Stimulated activated CD8-positive, alpha-beta memory T cell treated with anti-CD3 and anti-CD28 coated beads, Interleukin-12 subunit alpha, Interleukin-12 subunit beta, amount 100 ng/mL, for 24 hours (primary cell): Measurements from ENCODE around the gene KIAA1328.

Source experiments
- DNase-seq: peaks from one replicate; pipeline ENCODE4 v3.0.0-alpha.2; 2020; ENCODE audit errors: extremely low read depth

KIAA1328 gene

GRCh38 chr18:36950960-36951359 lies 122.0 kb downstream of the KIAA1328 start:
- DNase-seq = no peak

DNA sequence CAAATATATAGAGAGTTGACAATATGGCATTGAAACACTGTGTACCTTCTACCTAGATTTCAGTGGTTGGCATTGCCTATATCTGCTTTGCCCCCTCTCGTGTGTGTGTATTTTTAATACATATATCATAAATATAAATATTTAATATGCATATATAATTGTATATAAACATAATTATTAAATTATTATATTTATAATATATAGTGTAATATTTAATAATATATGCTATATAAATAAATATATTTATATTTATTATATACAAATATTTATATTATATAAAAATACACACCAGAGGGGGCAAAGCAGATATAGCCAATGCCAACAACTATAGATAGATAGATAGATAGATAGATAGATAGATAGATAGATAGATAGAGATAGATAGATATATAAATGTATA lies 124.1 kb downstream of the KIAA1328 start:
- DNase-seq = no peak

DNA sequence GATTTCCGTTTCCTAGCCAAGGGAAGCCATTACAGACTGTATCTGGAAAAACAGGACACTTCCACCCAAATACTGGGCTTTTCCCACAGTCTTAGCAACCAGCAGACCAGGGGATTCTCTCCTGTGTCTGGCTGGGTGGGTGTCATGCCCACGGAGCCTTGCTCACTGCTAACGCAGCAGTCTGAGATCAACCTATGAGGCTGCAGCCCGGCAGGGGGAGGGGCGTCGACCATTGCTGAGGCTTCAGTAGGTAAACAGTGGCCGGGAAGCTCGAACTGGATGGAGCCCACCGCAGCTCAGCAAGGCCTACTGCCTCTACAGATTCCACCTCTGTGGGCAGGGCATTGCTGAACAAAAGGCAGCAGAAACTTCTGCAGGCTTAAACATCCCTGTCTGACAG lies 131.1 kb downstream of the KIAA1328 start:
- no peak for DNase-seq

DNA sequence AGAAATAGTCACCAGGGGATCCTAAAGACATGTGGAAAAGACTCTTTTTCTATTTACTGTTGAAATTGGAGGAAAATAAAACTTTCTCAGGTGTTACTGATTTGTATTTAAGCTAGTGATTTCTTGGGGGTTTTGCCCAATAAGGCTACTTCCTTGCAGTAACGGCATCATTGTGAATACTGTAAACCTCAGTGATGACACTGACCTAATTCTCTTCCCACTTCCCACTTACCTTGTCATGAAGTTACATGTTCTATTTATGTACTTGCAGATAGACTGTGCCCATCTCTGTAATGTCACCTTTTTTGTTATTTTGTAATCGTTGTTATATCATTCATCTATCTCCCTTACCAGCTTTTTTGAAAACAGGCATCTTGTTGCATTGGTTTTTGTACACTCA lies 134.5 kb downstream of the KIAA1328 start:
- DNase-seq = no peak

DNA sequence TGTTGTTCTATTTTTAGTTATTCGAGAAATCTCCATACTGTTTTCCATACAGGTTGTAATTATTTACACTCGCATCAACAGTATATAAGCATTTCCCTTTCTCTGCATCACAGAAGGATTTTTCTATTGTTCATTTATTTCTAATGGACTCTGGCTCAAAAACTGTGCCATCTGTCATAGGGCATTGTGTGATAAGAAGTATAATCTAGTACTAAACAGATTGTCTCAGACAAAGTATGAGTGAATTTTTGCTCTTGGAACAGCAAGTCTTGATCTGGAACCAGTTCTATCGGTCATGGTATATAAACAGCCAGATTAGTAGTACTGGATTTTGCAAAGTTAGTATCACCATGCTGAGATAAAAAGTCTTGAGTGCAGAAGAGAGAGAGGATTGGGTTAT lies 145.8 kb downstream of the KIAA1328 start:
- DNase-seq = no peak

- DNase-seq = no peak
Observed at GRCh38 chr18:36977121-36977520, 148.2 kb downstream of the KIAA1328 start.

GRCh38 chr18:36993068-36993467 lies 164.1 kb downstream of the KIAA1328 start:
- DNase-seq = no peak

- DNase-seq = no peak
Observed at GRCh38 chr18:37006742-37007141, 177.8 kb downstream of the KIAA1328 start.

DNA sequence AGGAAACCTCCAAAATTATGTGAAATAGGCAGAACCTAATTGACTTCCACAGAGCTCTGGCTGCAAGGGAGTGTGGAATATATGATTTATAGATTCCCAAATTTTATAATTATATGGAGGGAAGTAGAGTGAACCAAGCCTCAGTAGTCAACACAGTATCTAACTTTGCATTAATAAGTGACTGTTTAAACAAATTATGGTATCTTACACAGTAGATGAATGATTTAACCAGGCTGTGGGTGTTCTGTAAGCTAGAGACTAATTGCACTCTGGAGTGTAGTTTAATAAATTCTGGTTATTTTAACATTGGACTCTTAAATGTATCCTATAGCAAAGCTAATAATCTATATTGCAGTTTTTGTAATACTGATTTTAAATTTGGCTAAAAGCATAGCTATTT lies 183.5 kb downstream of the KIAA1328 start:
- DNase-seq = no peak

GRCh38 chr18:37019157-37019827 lies 190.4 kb downstream of the KIAA1328 start:
- no peak for DNase-seq

DNA sequence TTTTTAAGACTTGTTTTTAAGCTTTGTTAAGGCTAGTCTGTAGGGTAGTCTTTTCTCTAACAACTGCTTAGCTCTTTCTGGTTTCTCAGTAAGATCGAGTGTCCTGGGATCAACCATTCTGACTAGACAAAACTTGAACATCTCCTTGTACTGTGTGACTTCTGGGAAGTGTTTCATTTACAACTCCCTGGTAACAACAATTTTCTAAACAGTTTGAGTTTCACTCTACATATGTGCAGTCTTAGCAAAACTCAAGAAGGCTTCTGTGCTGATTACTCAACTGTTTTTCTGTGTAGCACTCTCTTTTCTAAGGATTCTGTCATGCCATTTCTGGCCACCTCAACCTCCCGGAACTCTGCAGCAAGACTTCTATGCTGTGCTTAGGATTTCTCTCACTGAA lies 204.5 kb downstream of the KIAA1328 start:
- no peak for DNase-seq

DNA sequence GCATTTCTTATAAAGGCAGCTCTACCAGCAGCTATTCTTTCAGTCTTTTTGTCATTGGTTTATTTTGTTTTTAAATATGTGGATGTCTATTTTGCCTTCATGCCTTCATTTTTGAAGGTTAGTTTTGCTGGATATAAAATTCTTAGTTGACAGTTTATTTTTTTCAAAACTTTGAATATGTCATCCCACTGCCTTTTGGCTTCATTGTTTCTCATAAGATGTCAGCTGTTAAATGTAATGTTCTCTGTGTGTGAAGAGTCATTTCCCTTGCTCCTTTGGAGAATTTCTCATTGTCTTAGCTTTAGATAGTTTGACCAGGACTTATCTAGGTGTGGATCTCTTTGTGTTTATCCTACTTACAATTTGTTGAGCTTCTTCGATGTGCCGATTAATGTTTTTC lies 213.5 kb downstream of the KIAA1328 start:
- DNase-seq = no peak

DNA sequence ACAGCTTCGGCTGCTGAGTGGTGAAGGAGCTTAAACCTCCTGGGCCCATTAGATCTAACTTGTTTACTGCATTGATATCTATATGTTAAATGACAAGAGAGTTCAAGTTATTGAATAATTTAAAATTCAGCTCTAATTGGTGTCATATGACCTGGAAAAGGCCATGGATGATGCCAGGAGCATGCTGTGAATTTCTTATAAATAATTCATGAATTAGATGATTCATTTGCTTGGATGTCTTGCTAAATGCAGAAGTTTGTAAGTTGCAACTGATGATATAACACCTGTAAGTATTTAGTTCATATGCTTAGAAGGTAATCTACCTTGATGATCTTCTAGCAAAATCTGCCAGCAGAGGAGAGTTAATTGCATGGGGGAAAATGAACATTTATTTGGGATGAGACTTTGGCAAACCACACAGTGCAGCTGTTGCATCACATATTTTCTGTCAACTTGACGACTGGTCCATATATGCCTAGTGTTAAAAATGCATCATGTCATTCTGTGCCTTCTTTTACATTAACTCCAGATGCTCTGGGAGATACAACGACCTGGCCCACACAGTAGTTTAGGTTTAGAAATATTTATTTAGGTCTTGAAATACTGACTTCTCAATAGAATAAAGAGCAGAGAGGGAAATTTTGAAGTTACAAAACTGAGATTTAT lies 226.3 kb downstream of the KIAA1328 start:
- no peak for DNase-seq

DNA sequence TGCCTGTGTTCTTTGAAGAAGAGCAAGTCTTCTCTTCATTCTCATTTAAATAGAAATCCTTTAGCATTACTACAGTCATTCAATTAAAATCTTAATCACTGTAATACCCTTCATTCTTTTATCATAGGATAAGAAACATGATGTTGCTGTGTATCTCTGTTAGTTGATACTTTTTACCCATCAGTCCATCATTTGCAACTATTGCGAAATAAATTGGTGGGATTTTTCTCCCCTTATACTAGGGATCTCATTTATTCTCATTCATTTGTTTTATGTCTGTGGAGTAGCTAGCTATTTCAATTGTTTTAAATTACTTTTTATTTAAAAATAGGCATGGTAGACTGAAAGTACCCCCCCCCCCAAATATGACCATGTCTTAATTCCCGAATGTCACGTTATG lies 235.3 kb downstream of the KIAA1328 start:
- DNase-seq = no peak

- DNase-seq = no peak
Observed at GRCh38 chr18:37065254-37065653, 236.3 kb downstream of the KIAA1328 start.

DNA sequence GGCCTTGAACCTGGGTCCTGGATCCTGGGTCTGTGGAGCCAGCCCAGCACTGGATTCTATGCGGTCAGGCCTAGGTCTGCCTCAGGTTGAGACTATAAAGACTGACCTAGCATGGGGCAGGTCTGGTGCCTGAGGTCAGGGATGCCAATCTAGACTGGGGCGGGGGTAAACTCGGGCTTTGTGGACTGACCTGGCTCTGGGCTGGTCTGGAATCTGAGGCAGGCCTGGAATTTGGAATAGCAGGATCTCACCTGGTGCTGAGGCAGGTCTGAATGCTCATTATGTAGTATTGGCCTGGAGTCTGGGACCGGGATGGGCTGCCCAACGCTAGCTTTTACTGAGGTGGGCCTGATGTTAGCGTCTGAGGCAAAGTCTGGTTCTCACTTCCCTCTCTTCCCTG lies 256.0 kb downstream of the KIAA1328 start:
- DNase-seq = no peak

- DNase-seq = no peak
Observed at GRCh38 chr18:37085362-37085761, 256.4 kb downstream of the KIAA1328 start.

DNA sequence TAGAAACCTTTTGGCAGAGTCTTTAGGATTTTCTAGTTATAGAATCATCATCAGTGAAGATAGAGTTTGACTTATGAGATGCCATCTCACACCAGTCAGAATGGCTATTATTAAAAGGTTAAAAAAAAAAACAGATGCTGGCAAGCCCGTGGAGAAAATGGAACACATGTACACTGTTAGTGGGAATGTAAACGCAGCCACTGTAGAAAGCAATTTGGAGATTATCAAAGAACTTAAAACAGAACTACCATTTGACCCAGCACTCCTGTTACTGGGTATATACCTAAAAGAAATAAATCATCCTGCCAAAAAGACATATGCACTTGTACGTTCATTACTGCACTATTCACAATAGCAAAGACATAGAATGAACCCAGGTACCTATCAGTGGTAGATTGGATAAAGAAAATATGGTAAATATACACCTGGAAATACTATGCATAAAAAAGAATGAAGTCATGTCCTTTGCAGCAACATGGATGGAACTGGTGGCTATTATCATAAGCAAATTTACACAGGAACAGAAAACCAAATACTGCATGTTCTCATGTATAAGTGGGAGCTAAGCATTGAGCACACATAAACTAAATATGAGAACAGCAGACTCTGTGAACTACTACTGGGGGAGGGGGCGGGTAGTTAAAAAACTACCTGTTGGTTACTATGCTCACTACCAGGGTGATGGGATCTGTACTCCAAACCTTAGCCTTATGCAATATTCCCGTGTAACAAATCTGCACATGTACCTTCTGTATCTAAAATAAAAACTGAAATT lies 279.0 kb downstream of the KIAA1328 start:
- DNase-seq = no peak

DNA sequence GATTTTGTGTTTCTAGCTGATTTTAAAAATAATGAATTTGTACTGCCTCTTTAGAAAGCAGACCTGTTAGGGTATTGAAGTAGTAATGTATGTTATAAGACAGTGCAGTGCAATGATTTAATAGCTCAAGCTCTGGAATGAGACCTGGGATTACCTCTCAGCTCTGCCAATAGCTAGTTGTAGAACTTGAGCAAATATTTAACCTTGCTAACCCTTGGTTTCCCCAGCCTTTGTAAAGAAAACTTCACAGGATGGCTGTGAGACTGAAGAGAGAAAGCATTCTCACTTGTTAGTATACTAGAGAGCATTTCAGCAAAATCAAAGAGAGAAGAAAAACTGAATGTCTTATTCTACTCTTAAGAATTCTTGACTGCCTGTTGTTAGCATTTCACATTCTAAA lies 293.9 kb downstream of the KIAA1328 start:
- no peak for DNase-seq

DNA sequence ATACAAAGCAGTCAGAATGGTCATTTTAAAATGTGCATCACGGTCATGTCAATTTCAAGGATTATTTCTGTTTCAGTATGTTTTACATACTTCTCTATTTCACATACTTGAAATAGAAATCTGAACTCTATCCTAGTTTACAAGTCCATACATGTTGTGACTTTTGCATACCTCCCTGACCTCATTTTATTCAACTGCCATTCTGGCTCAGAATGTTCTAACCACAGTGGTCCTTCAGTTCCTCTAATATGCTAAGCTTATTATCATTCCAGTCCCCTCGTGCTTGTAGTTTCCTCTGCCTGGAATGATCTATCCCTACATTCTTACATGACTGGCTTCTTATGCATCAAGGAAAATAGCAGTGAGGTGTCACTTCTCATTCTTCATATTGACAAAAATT lies 295.6 kb downstream of the KIAA1328 start:
- no peak for DNase-seq

GRCh38 chr18:37135177-37135576 lies 306.2 kb downstream of the KIAA1328 start:
- no peak for DNase-seq

- DNase-seq = no peak
Observed at GRCh38 chr18:37138456-37138855, 309.5 kb downstream of the KIAA1328 start.

GRCh38 chr18:37139876-37140275 lies 310.9 kb downstream of the KIAA1328 start:
- DNase-seq = no peak
